Stimulated activated CD4-positive, alpha-beta T cell treated with anti-CD3 and anti-CD28 coated beads, Interleukin-1b, Interleukin-23, amount 100 ng/mL, for 24 hours (primary cell): ENCODE results near the gene TMEM52B.
"Not testable (repeated sequence)": the region's sequence is repeated elsewhere in the genome, so short reads cannot be mapped to it uniquely, and the experiment has no call there.

Experiments
- DNase-seq, 4 experiments: peaks; one replicate each; pipeline ENCODE4 v3.0.0-alpha.2; 2020; ENCODE audit warnings: low read depth in 4 of 4, low spot score in 1 of 4

TMEM52B gene

GRCh38 chr12:10211101-10211939 is 32.5 kb downstream of the TMEM52B start:
- no peak for DNase-seq

- DNase-seq = peak; percentile 62 to 78 (median 68)
These were observed 33.3 kb downstream of the TMEM52B start for GRCh38 chr12:10211940-10212738.

- DNase-seq = peak; percentile 35 to 57 (median 56)
These were observed 33.9 kb downstream of the TMEM52B start, which contains the start of gene GABARAPL1 for GRCh38 chr12:10212739-10213131. TSS of gene GABARAPL1 (plus strand) at chr12:10212877. CDS start at chr12:10213130, 253 bp downstream.

- peak in 3 of 4 experiments; percentile 31 to 56 (median 55) for DNase-seq
These were observed 34.6 kb downstream of the TMEM52B start for GRCh38 chr12:10213168-10214135.

- no peak for DNase-seq
These were observed 35.5 kb downstream of the TMEM52B start for GRCh38 chr12:10214136-10214894.

- no peak for DNase-seq
These were observed 36.0 kb downstream of the TMEM52B start for GRCh38 chr12:10214895-10215267.

GRCh38 chr12:10215436-10215835 is 36.6 kb downstream of the TMEM52B start:
- DNase-seq = no peak

- not testable (repeated sequence) for DNase-seq
These were observed 37.1 kb downstream of the TMEM52B start for GRCh38 chr12:10215946-10216345.

GRCh38 chr12:10218021-10218420 is 39.2 kb downstream of the TMEM52B start:
- no peak for DNase-seq

- no peak for DNase-seq
These were observed 41.7 kb downstream of the TMEM52B start for GRCh38 chr12:10220398-10221077.

GRCh38 chr12:10221846-10222245 is 43.0 kb downstream of the TMEM52B start:
- DNase-seq = no peak

GRCh38 chr12:10223208-10223607 is 44.4 kb downstream of the TMEM52B start:
- no peak for DNase-seq

GRCh38 chr12:10225426-10225825 is 46.6 kb downstream of the TMEM52B start:
- not testable (repeated sequence) for DNase-seq

GRCh38 chr12:10226086-10226485 is 47.3 kb downstream of the TMEM52B start:
- DNase-seq = no peak

GRCh38 chr12:10226731-10227130 is 47.9 kb downstream of the TMEM52B start:
- DNase-seq = no peak

GRCh38 chr12:10227648-10228047 is 48.8 kb downstream of the TMEM52B start:
- DNase-seq = no peak

GRCh38 chr12:10234562-10234961 is 55.7 kb downstream of the TMEM52B start:
- no peak for DNase-seq

GRCh38 chr12:10235761-10236631 is 57.2 kb downstream of the TMEM52B start:
- DNase-seq = no peak

GRCh38 chr12:10236720-10237119 is 57.9 kb downstream of the TMEM52B start:
- no peak for DNase-seq
